GM04503 (cell line): ENCODE measurements around the gene NKD1.

Experiments used
- DNase-seq: peaks from one replicate; pipeline ENCODE4 v3.0.0-alpha.2; 2012; ENCODE audit warnings: low read depth

Gene NKD1

DNA sequence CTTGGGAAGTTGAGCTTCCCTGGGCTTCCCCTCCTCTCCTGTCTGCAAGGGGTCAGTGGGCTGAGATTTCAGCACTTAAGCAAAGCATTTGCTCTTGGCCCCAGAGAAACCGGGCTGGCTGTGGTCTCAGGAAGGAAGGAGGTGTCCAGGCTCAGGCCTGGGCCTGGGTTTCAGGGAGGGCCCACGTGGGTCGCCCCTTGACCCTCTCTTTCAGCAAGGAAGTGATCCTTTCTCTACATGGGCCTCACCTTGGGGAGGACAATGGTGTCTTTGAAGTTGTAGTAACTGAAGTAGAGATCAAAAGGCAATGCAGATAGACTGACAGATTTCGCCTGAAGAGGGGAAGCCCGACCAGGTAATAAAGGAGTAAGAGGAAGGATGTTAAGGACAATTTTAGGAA lies 147.9 kb downstream of the NKD1 start:
- DNase-seq, result no peak

DNA sequence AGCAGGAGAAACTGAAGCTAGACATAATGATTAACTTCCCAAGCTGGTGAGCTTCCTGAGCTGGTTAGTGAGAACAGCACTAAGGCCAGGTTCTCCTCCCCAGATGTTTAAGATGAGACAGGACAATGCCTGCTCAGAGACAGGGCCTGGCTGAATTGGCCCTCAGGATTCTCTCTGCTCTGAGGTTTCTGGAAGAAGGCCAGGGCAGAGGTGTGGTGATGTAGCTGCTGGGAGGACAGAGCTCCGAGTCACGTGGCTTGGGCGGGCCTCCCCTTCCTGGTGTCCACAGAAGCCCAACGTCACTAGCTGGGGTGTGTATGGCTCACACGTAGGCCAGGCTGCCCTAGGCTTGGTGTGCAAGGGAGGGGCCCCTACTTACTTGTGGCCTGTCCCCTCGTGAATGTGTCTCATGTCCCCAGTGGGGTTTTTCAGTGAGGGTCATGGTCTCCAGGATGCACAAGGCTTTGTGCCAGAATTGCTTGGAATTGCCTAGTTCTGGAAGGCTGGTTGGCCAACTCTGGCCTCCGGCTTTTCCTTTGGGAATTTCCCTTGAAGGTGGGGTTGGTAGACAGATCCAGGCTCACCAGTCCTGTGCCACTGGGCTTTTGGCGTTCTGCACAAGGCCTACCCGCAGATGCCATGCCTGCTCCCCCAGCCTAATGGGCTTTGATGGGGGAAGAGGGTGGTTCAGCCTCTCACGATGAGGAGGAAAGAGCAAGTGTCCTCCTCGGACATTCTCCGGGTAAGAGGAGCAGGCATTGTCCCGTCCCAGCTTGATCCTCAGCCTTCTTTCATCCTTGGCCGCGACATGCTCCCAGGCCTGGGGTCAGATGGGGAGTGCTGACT lies 148.6 kb downstream of the NKD1 start:
- DNase-seq, result no peak

DNA sequence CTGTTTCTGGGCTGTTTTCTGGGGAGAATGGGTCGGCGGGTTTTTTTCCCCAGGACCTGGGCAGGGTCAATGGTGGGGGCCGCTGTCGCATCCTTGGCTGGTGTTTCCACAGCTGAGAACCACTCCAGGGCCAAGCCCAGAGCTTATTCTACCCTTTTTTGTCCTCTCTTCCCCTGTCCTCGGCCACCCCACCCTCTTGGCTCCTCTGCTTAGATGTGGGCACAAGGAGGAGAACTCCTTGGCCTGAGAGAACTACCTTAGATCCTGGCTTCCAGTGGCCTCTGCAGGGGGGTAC lies 149.2 kb downstream of the NKD1 start:
- DNase-seq, result no peak

DNA sequence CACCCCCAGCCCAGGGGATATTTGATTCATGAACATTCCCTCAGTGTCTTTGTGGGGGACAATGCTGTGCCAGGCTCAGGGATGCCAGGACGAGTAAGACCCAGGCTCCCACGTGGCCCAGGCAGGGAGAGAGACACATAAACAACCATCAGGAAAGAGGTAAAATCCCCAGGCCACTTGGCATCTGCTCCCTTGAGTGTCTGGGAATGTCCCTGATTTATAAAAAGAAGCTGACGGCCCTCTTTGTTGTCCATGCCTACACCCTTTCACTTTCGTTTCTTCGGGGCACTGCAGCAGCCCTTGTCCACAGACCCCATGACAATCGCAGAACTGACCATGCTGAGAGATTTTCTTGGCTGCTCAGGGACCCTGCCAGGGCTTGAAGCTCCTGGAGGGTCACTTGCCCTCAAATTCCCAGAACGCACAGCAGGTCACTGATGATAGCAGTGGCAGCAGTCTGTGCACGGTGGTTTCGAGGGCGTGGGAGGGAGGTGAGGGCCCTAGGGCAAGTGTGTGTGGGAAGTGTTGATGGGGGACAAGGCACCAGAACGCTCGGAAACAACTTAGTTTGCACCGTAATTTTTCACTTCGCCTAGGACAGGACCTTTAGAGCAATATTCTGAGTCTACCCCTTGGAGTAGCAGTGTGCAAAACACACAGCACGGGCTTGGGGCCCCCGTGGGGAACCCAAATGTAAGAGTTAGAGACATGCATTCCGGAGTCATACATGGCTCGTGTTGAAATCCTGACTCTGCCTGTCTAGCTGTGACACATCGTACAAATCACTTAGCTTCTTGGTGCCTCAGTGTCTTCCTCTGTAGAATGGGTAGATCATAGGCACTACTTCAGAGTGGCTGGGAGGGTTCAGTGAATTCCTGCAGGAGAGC lies 149.9 kb downstream of the NKD1 start:
- no peak for DNase-seq
